T-helper 1 cell treated with Interleukin-12 subunit alpha and Interleukin-12 subunit beta and Interleukin-4 antibody, amounts not matched to agents 30 μg/mL and 1 μg/mL, for 36 hours (primary cell): ENCODE data around the gene NHSL1.

Experiments
- H3K27ac Mint-ChIP-seq: one replicate; pipeline ENCODE4 v1.8.0; 2021; ENCODE audit warnings: mild to moderate bottlenecking, mixed read lengths
- H3K27me3 Mint-ChIP-seq: one replicate; pipeline ENCODE4 v1.8.0; 2021; ENCODE audit warnings: low read depth, mixed read lengths
- H3K36me3 Mint-ChIP-seq: one replicate; pipeline ENCODE4 v1.8.0; 2021; ENCODE audit warnings: low read depth, mixed read lengths
- H3K4me1 Mint-ChIP-seq: one replicate; pipeline ENCODE4 v1.8.0; 2021; ENCODE audit warnings: low read depth, mixed read lengths
- H3K4me3 Mint-ChIP-seq: one replicate; pipeline ENCODE4 v1.8.0; 2021; ENCODE audit warnings: mild to moderate bottlenecking, moderate library complexity, mixed read lengths
- H3K9me3 Mint-ChIP-seq: one replicate; pipeline ENCODE4 v1.8.0; 2021; ENCODE audit warnings: mixed read lengths

Gene NHSL1

DNA sequence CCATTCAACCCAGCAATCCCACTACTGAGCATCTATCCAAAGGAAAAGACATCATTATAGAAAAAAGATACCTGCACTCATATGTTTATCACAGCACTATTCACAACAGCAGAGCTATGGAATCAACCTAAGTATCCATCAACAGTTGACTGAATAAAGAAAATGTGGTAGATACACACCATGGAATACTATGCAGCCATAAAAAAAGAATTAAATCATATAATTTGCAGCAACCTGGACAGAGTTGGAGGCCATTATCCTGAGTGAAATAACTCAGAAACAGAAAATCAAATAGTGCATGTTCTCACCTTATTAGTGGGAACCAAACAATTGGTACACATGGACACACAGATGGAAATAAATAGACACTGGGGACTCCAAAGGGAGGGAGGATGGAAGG, 23.2 kb downstream of the NHSL1 start:
- no peak overlapping the region for H3K4me3 Mint-ChIP-seq
- no peaks in the 10 kb centered on the region for H3K9me3 Mint-ChIP-seq
- peaks cover 5% of the 10 kb centered on the region for H3K27me3 Mint-ChIP-seq
- H3K36me3 Mint-ChIP-seq: no peaks in the 10 kb centered on the region
- no peak overlapping the region for H3K27ac Mint-ChIP-seq
- H3K4me1 Mint-ChIP-seq: no peaks in the 10 kb centered on the region

DNA sequence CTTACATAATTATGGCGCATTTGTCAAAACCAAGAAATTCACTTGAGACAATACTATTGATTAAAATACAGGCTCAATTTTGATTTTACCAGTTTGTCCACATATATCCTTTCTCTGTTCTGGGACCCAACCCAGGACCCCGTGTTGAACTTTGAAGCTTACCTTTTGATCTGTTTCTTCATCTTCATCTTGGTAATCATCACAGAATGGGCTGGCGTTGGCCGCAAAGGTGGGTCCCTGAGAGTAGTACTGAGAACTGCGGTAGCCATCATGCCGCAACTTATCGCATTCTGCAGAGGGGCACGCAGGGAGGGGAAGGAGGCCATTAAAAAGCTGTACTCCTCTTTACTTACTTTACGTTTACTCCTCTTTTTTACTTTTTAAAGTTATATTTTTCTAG, 26.1 kb downstream of the NHSL1 start:
- Mint-ChIP-seq H3K27me3 (no peaks in the 10 kb centered on the region), H3K36me3 (no peaks in the 10 kb centered on the region), H3K9me3 (no peaks in the 10 kb centered on the region), H3K27ac (no peak overlapping the region), H3K4me3 (no peak overlapping the region), H3K4me1 (no peaks in the 10 kb centered on the region)

DNA sequence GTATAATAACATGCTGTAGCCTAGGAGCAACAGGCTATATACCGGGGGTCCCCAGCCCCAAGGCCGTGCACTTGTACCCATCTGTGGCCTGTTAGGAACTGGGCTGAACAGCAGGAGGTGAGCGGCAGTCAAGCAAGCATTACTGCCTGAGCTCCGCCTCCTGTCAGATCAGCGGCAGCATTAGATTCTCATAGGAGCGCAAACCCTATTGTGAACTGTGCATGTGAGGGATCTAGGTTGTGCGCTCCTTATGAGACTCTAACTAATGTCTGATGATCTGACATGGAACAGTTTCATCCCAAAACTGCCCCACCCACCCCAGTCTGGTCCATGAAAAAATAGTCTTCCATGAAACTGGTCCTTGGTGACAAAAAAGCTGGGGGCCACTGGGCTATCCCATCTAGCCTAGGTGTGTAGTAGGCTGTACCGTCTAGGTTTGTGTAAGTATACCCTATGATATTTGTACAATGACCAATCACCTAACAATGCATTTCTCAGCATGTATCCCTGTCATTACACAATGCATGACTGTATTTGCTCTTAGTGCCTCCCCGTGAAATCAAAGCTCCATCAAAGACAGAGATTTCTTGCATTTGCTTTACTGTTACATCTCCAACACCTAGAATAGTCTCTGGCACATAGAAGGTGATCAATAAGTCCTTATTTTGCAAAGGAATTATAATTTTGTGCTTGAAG, 30.8 kb downstream of the NHSL1 start:
- H3K27me3 Mint-ChIP-seq: no peaks in the 10 kb centered on the region
- H3K9me3 Mint-ChIP-seq: no peaks in the 10 kb centered on the region
- H3K27ac Mint-ChIP-seq: no peak overlapping the region
- H3K4me3 Mint-ChIP-seq: no peak overlapping the region
- no peaks in the 10 kb centered on the region for H3K36me3 Mint-ChIP-seq
- peaks cover 4% of the 10 kb centered on the region for H3K4me1 Mint-ChIP-seq

DNA sequence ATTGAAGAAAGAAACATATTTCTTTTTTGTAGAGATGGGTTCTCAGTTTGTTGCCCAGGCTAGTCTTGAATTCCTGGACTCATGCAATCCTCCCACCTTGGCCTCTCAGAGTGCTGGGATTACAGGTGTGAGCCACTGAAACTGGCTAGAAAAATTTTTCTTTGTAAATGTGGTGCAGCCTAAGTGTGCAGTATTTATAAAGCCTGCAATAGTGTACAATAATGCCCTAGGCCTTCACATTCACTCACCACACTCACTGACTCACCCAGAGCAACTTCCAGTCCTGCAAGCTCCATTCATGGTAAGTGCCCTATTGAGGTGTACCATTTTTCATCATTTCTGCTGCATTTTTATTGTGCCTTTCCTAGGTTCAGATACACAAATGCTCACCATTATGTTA, 31.4 kb downstream of the NHSL1 start:
- Mint-ChIP-seq H3K4me3 (no peak overlapping the region), H3K27ac (no peak overlapping the region)

DNA sequence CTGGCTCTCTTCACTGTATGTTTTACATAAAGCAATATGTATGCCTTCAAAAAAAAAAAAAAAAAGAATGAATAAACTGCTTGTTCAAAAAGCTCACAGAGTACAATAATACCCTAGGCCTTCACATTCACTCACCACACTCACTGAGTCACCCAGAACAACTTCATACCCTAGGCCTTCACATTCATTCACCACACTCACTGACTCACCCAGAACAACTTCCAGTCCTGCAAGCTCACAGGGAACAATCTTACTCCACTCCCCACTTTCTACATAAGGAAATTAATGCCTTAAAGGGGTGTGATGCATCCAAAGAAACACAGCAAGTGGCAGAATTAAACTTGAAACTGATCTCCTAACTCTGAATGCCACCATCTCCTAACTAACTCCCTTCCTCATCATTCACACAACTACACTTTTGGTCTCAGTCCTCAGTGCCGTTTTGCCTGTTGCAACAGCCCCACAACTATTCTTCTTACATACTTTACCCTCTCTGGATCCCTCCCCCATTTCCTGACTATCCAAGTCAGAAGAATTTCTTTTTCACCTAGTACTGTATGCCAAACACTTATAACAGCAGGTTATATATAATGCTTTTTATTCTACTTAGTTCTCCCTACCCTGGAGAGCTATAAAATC, 34.2 kb downstream of the NHSL1 start:
- Mint-ChIP-seq H3K4me3 (no peak overlapping the region), H3K27ac (no peak overlapping the region), H3K9me3 (peaks cover 7% of the 10 kb centered on the region), H3K4me1 (peaks cover 4% of the 10 kb centered on the region), H3K27me3 (no peaks in the 10 kb centered on the region), H3K36me3 (peaks cover 3% of the 10 kb centered on the region)

More for the DNA sequence above, 31.4 kb downstream of the NHSL1 start:
- Mint-ChIP-seq H3K9me3 (no peaks in the 10 kb centered on the region), H3K27me3 (no peaks in the 10 kb centered on the region), H3K36me3 (no peaks in the 10 kb centered on the region), H3K4me1 (peaks cover 4% of the 10 kb centered on the region)

DNA sequence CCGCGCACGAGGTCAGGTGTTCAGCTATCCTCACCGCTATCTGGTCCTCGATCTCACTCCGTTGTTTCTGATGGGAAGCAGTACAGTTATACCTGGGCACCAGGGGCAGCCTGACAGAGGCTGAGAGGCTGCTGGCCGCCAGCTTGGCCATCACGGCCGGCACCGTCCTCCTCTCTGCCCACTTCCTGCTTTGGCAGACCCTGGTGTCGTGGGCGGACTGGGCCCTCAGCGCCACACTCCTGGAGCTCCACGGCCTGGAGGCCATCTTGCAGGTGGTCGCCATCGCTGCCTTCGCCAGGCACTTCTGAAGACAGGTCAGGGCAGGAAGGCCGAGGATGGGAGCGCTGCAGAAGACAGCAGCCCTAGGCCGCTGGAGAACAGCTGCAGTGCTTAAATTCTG, 35.2 kb downstream of the NHSL1 start:
- Mint-ChIP-seq H3K27me3 (no peaks in the 10 kb centered on the region), H3K36me3 (peaks cover 3% of the 10 kb centered on the region), H3K4me3 (no peak overlapping the region), H3K9me3 (peaks cover 7% of the 10 kb centered on the region), H3K27ac (no peak overlapping the region), H3K4me1 (peaks cover 4% of the 10 kb centered on the region)

DNA sequence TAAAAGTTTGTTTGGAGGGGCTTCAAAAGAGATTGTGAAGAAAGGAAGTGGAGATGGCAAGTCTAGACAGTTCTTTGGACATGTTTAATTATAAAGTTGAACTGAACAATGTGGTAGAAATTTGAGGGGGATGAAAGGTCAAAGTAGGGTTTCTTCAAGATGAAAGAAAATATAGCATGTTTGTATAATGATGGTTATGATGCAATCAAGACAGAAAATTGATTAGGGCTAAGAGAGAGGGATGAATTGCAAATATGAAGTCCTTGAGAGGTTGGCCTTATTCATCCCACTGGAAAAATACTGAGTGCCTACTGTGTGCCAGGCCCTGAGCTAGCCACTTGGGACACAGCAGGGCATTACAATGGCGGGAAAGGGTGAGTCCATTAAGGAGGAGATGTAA, 37.6 kb downstream of the NHSL1 start:
- no peak overlapping the region for H3K4me3 Mint-ChIP-seq
- H3K27me3 Mint-ChIP-seq: no peaks in the 10 kb centered on the region
- peaks cover 9% of the 10 kb centered on the region for H3K9me3 Mint-ChIP-seq
- H3K36me3 Mint-ChIP-seq: peaks cover 6% of the 10 kb centered on the region
- peaks cover 6% of the 10 kb centered on the region for H3K4me1 Mint-ChIP-seq
- peak overlapping the region; percentile 7 for H3K27ac Mint-ChIP-seq

DNA sequence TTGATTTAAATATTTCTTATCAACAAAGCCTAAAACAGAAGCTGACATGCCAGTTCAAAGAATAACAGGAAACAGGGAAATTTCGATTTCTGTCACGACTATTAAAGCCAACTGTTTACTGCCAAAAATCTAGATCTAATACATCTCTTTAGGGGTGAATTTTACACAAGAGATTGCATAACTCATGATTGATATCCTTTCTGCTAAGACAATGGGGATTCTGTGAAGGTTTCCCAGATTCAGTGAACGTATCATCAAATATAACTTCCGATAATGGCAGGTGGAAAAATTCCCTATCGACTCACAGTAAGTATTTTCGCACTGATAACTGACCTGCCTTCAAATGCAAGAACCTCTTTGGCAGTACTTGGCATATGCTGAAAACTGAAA, 42.9 kb downstream of the NHSL1 start:
- Mint-ChIP-seq H3K36me3 (peaks cover 6% of the 10 kb centered on the region), H3K27me3 (no peaks in the 10 kb centered on the region), H3K4me1 (peaks cover 22% of the 10 kb centered on the region), H3K9me3 (peaks cover 6% of the 10 kb centered on the region), H3K27ac (peak overlapping the region; percentile 73), H3K4me3 (peak overlapping the region; percentile 35)

DNA sequence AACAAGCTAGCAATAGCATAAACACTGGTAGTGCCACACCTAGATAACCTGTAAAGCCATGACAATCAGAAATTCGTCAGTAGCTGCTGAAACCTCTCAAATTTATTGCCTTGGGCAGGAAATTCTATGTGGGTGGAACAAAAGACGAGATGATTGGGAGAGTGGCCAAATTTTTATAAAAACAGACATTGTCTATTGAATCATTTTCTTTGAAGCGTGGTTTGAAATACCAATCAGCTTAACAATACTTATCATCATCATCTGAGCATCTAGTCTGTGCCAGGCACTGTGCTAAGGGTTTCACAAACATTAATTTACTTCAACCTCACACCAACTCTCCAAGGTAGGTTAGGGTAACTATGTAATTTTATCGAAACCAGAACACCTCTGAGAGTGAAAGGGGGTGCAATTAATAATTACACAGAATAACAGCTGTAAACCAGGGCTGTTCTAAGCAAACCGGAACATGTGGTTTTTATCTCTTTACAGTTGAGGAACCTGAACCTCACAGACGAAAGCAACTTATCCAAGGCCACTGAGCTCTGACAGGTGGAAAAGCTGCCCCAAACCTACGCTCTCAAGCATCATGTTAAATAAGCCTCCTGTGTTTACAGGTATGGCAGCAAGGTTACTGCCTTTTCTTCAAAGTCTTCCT, 43.4 kb downstream of the NHSL1 start:
- H3K4me3 Mint-ChIP-seq: peak overlapping the region; percentile 35
- peak overlapping the region; percentile 73 for H3K27ac Mint-ChIP-seq
- H3K36me3 Mint-ChIP-seq: peaks cover 5% of the 10 kb centered on the region
- peaks cover 3% of the 10 kb centered on the region for H3K9me3 Mint-ChIP-seq
- peaks cover 22% of the 10 kb centered on the region for H3K4me1 Mint-ChIP-seq
- H3K27me3 Mint-ChIP-seq: no peaks in the 10 kb centered on the region

DNA sequence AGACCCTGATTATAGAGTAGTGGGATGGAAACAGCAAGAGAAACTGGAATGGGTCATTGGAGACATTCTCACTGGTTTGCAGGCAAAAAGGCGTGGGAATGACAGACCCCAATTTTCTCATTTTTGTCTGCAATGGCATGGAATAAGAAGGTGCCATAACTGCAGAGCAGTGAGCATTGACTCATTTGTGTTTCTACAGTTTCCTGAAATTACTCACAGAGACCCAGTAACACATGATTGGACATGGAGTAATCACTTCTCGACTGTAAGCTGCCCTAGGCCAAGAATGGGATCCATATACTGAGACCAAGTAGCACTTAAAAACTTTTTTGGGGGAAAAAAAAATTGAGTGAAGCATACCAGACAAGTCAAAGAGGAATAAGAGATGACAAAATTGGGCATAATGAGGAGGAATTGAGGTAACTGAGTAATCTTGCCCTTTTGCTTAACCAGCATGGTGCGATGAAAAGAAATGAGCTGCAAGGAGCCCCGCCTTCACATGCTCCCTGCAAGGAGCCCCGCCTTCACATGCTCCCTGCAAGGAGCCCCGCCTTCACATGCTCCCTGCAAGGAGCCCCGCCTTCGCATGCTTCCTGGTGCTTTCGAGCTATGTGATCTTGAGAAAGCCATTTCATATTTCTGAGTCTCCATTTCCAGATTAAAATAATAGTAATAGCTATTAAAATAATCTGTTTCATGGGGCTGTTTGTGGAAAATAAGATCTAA, 44.1 kb downstream of the NHSL1 start:
- peak overlapping the region; percentile 73 for H3K27ac Mint-ChIP-seq
- peaks cover 25% of the 10 kb centered on the region for H3K4me1 Mint-ChIP-seq
- peaks cover 3% of the 10 kb centered on the region for H3K36me3 Mint-ChIP-seq
- peaks cover 3% of the 10 kb centered on the region for H3K9me3 Mint-ChIP-seq
- H3K4me3 Mint-ChIP-seq: peak overlapping the region; percentile 35
- H3K27me3 Mint-ChIP-seq: no peaks in the 10 kb centered on the region

DNA sequence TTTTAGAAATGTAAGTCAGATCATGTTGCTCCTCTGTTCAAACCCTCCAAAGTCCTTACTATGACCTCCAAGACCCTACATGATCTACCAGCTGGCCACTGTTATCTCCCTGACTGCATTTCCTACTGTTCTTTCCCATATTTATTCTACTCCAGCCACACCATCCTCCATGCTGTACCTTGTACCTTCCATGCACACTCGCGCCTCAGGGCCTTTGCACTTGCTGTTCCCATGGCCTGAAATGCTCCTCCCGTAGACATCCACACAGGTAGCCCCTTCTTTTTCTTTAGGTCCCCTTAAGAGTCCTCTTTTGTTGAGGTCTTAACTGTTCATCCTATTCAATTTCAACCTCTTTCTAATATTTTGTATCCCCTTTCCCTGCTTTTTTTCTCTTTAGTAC, 48.3 kb downstream of the NHSL1 start:
- Mint-ChIP-seq H3K4me1 (peaks cover 17% of the 10 kb centered on the region), H3K4me3 (no peak overlapping the region), H3K27ac (no peak overlapping the region), H3K36me3 (no peaks in the 10 kb centered on the region), H3K9me3 (no peaks in the 10 kb centered on the region), H3K27me3 (no peaks in the 10 kb centered on the region)

DNA sequence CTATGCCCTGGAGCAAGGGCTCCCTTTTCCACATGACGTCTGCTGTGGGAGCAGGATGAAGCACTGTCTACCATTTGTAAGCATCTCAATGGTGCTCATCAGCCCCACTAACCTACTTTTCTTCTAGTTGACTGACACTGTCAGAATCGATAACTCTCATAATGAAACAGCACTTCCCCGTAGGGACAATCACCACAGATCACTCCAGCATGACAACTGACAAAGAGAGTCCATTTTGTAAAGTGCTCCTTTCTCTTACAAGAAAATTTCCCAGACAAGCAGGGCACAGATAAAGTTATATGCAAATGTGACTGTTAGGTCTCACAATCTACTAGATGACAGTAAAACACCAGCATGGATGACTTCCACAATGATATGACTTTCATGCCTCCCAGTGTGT, 48.8 kb downstream of the NHSL1 start:
- H3K4me1 Mint-ChIP-seq: peaks cover 12% of the 10 kb centered on the region
- H3K27me3 Mint-ChIP-seq: no peaks in the 10 kb centered on the region
- no peak overlapping the region for H3K4me3 Mint-ChIP-seq
- H3K27ac Mint-ChIP-seq: no peak overlapping the region
- H3K9me3 Mint-ChIP-seq: no peaks in the 10 kb centered on the region
- H3K36me3 Mint-ChIP-seq: no peaks in the 10 kb centered on the region

DNA sequence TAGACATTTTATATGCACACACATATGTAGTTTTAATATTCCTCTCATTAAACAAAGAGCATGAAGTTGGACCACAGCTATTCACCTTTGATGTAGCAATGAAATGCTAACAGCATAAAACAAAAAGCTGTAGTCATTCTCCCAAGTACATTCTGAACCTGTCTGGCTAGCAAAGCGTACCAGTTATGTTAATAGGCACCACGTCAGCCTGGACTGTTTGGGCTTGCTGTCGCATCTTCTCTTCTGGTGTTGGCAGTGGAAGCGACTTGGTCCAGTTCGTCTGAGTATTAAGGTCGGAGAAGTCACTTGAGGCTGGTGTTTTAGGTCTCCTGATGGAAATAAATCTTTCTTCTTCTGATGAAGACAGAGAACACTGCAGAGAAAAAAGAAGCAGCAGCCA, 52.5 kb downstream of the NHSL1 start:
- H3K27me3 Mint-ChIP-seq: peaks cover 5% of the 10 kb centered on the region
- no peaks in the 10 kb centered on the region for H3K36me3 Mint-ChIP-seq
- H3K9me3 Mint-ChIP-seq: no peaks in the 10 kb centered on the region
- H3K4me1 Mint-ChIP-seq: peaks cover 3% of the 10 kb centered on the region
- no peak overlapping the region for H3K4me3 Mint-ChIP-seq
- H3K27ac Mint-ChIP-seq: no peak overlapping the region

DNA sequence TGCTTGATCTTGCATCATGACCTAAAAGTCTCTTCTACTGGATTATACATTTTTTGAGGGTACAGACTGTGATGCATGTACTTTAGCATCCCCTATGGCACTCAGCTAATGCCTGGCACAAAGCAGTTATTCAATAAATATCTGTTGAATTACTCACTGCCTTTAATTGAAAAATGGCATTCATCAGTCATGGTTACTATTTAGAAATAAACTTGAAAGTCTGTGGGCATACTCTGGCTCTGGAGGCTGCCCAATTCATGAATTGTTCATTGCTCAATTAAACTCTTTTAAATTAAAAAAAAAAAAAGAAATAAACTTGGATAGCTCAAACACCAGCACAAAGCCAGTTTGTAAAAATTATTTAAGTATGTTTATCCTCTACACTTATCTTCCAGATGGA, 55.3 kb downstream of the NHSL1 start:
- no peaks in the 10 kb centered on the region for H3K9me3 Mint-ChIP-seq
- H3K27ac Mint-ChIP-seq: no peak overlapping the region
- H3K36me3 Mint-ChIP-seq: no peaks in the 10 kb centered on the region
- H3K4me1 Mint-ChIP-seq: no peaks in the 10 kb centered on the region
- peaks cover 5% of the 10 kb centered on the region for H3K27me3 Mint-ChIP-seq
- no peak overlapping the region for H3K4me3 Mint-ChIP-seq

DNA sequence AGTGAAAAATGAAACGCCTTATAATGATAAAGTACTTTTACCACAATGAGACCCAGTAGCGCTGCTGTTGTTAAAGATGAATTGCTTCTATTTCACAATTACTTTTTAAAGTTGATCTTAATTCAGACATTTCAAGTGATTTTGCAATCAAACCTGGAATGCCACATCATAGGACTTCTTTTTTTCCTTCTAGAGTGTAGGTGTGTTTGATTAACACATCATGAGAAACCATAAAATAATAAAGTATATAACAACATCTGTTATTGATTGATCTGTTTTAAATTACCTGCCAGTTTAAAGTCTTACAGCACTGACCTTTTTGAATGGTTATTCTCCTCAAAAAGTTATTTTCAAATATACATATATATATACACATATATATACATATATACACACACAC, 56.6 kb downstream of the NHSL1 start:
- no peaks in the 10 kb centered on the region for H3K9me3 Mint-ChIP-seq
- H3K27ac Mint-ChIP-seq: no peak overlapping the region
- H3K27me3 Mint-ChIP-seq: peaks cover 5% of the 10 kb centered on the region
- no peaks in the 10 kb centered on the region for H3K4me1 Mint-ChIP-seq
- H3K36me3 Mint-ChIP-seq: no peaks in the 10 kb centered on the region
- H3K4me3 Mint-ChIP-seq: no peak overlapping the region
